ENCODE results near the gene SERGEF.

- TF ChIP-seq CTCF (IDR thresholded peaks at IDR 0.05; ENCODE audit: insufficient read depth, low read length, poor library complexity, severe bottlenecking): no peak
- no peak for TF ChIP-seq EZH2phosphoT487 (conservative IDR thresholded peaks at IDR 0.05; ENCODE audit: low read length)
Observed at GRCh38 chr11:17772704-17773600, 239.9 kb downstream of the SERGEF start.
